Smooth muscle cell (in vitro differentiated cells): ENCODE results near the gene BEST2. TPM values are rescaled to one million over a fixed set of nuclear protein-coding genes. Genes with fewer than 3 reads are reported as not detected.

Experiments
- DNase-seq: peaks from one replicate; lab custom pipeline; 2025; ENCODE audit not compliant: unreplicated experiment; lab: John Stamatoyannopoulos, UW
- H2AFZ ChIP-seq: fragments of 200-600 bp; sonication (generic); 2 replicates; pipeline ENCODE4 v1.6.0; 2016; ENCODE audit warnings: antibody characterized with exemption, low read depth, mild to moderate bottlenecking
- H3F3A ChIP-seq: fragments of 200-600 bp; sonication (generic); 2 replicates; pipeline ENCODE4 v1.6.0; 2017; ENCODE audit warnings: antibody characterized with exemption, low read depth
- H3K27ac ChIP-seq: fragments of 200-600 bp; sonication (generic); 2 replicates; pipeline ENCODE4 v1.5.1; 2016; ENCODE audit warnings: low read depth, mild to moderate bottlenecking
- H3K27me3 ChIP-seq: fragments of 200-600 bp; sonication (generic); 2 replicates; pipeline ENCODE4 v1.6.1; 2016; ENCODE audit warnings: low read depth, mild to moderate bottlenecking
- H3K36me3 ChIP-seq: fragments of 200-600 bp; sonication (generic); 2 replicates; pipeline ENCODE4 v1.5.1; 2016; ENCODE audit warnings: low read depth
- H3K4me1 ChIP-seq: fragments of 200-600 bp; sonication (generic); 2 replicates; pipeline ENCODE4 v1.5.1; 2016; ENCODE audit warnings: low read depth
- H3K4me2 ChIP-seq: fragments of 200-600 bp; sonication (generic); 2 replicates; pipeline ENCODE4 v1.6.0; 2016; ENCODE audit warnings: mild to moderate bottlenecking
- H3K4me3 ChIP-seq: fragments of 200-600 bp; sonication (generic); 2 replicates; pipeline ENCODE4 v1.5.1; 2016; ENCODE audit warnings: mild to moderate bottlenecking
- H3K79me2 ChIP-seq: fragments of 200-600 bp; sonication (generic); 2 replicates; pipeline ENCODE4 v1.6.0; 2016; ENCODE audit warnings: low read depth, mild to moderate bottlenecking
- H3K9ac ChIP-seq: fragments of 200-600 bp; sonication (generic); 2 replicates; pipeline ENCODE4 v1.6.0; 2016; ENCODE audit warnings: low read depth
- H3K9me3 ChIP-seq: fragments of 200-600 bp; sonication (generic); replicated peaks from 2 replicates; pipeline ENCODE4 v1.5.1; 2016; ENCODE audit warnings: low read depth
- H4K20me1 ChIP-seq: fragments of 200-600 bp; sonication (generic); 2 replicates; pipeline ENCODE4 v1.6.0; 2016; ENCODE audit warnings: low read depth
- CTCF ChIP-seq: fragments of 200-600 bp; sonication (generic); IDR thresholded peaks from 2 replicates; pipeline ENCODE4 v1.5.1; 2017; ENCODE audit warnings: borderline replicate concordance, mild to moderate bottlenecking, antibody characterized with exemption; ENCODE audit not compliant: insufficient read depth, poor library complexity, severe bottlenecking
- WGBS: methylation state at CpG from one replicate; pipeline ENCODE4 v1.1.7; 2016; ENCODE audit warnings: low lambda C conversion rate; 5-methylcytosine and 5-hydroxymethylcytosine counted together
- polyA plus RNA-seq: library from polyadenylated mRNA; unstranded; fragments of >200 nt; fragmentation: Nextera tagmentation; extraction: Ambion mirVana; gene quantifications from 2 replicates; pipeline ENCODE4 v1.2.1, GENCODE V29; 2016
- total RNA-seq: library from RNA; depleted of rRNA; stranded (reverse); fragments of >200 nt; gene quantifications from 2 replicates; pipeline ENCODE4 v1.2.3, GENCODE V29; 2014

BEST2 gene
- total and polyA plus RNA-seq, 2 experiments from 2014 or later = not detected

DNA sequence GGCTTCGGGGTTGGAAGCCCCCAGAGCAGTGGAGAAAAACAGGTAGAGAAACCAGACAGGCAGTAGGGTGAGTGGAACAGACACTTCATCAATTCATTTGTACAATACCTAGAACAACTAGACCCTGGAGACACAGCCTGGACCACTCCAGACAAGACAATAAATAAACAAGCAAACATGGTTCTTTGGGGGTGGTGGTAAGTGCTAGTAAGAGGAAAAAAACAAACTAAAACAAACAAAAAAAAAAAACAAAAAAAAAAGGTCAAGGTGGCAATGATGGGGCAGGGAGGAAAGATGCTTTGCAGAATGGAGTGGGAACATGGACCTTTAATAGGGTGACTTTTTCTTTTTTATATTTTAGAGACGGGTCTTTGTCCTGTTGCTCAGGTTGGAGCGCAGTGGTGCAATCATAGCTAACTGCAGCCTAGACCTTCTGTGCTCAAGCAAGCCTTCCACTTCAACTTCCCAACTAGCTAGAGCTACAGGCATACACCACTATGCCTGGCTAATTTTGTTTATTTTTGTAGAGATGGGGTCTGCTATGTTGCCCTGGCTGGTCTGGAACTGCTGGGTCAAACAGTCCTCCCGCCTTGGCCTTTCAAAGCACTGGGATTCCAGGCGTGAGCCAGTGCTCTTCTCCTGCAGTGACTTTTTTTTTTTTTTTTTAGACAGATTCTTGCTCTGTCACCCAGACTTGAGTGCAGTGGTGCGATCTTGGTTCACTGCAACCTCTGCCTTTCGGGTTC, 42.8 kb downstream of the BEST2 start:
- Histone ChIP-seq H3K79me2 (peaks cover 20% of the 10 kb centered on the region), H3K9ac (peak overlapping the region; percentile 99), H3K9me3 (no peaks in the 10 kb centered on the region), H3K27me3 (no peaks in the 10 kb centered on the region), H3K4me2 (peak overlapping the region; percentile 93), H3K27ac (peak overlapping the region; percentile 96), H3K4me1 (peaks cover 9% of the 10 kb centered on the region), H3K4me3 (peak overlapping the region; percentile 98), H2AFZ (no peak overlapping the region), H3K36me3 (no peaks in the 10 kb centered on the region), H4K20me1 (peaks cover 24% of the 10 kb centered on the region), H3F3A (peaks cover 31% of the 10 kb centered on the region)
- no peak for DNase-seq
- no peak for TF ChIP-seq CTCF
- 55% methylated on average over 7 of the region's 7 CpGs for WGBS

- Histone ChIP-seq H3K9me3 (no peaks in the 10 kb centered on the region), H3K27ac (peak overlapping the region; percentile 96), H2AFZ (no peak overlapping the region), H3K4me3 (peak overlapping the region; percentile 4), H3K79me2 (peaks cover 20% of the 10 kb centered on the region), H3F3A (peaks cover 30% of the 10 kb centered on the region), H3K4me2 (peak overlapping the region; percentile 93), H3K36me3 (no peaks in the 10 kb centered on the region), H4K20me1 (peaks cover 24% of the 10 kb centered on the region), H3K4me1 (peaks cover 9% of the 10 kb centered on the region), H3K27me3 (no peaks in the 10 kb centered on the region), H3K9ac (no peak overlapping the region)
- TF ChIP-seq CTCF = no peak
- WGBS = 88% methylated on average over 9 of the region's 9 CpGs
- DNase-seq = no peak
Observed at GRCh38 chr19:12794971-12795381, 43.4 kb downstream of the BEST2 start.

DNA sequence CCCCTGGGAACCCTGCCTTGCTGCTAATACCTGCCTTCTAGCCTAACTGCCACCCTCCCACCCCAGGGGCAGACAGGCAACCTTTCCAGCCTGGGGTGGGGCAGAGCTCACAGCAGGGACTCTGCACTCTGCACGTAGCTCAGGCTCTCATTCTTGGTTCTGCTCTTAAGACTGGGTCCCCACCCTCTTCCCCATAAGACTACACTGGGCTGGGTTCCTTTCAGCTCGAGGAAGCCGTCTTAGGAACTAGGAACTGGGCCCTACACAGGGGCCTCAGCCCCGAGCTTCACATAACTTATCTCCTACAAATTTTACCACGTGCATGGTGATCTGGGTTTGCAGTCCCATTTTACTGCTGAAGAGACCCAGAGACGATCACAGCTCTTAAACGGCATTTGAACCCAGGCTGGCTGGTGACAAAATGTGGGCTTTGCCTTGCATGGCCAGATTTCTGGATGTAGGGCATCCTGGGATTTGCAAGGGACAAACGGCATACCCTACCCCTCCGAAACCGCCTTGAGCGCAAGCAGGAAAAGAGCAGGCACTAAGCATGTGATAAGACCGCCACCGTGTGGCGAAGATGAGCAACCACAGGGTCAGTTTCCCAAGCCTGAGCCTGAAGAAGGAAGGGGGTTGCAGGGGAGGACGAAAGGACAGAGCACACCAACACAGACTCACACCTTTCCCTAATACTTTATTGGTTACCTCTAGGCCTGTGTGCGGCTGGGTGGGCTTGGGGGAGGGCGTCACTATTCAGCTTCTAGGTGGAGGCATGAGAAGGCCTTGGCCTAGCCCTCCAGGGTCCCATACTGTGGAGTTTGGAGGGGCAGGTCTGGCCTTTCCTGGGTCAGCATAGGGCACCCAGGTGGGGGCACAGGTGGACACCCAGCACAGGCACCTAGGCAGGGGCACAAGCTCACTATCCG, 44.8 kb downstream of the BEST2 start:
- no peak for DNase-seq
- H3K4me2 ChIP-seq = peak overlapping the region; percentile 47
- no peak overlapping the region for H2AFZ ChIP-seq
- no peaks in the 10 kb centered on the region for H3K36me3 ChIP-seq
- peaks cover 25% of the 10 kb centered on the region for H3K79me2 ChIP-seq
- peaks cover 25% of the 10 kb centered on the region for H3F3A ChIP-seq
- 6% methylated on average over 18 of the region's 18 CpGs for WGBS
- no peaks in the 10 kb centered on the region for H3K9me3 ChIP-seq
- no peak overlapping the region for H3K9ac ChIP-seq
- no peaks in the 10 kb centered on the region for H3K27me3 ChIP-seq
- H3K4me3 ChIP-seq = no peak overlapping the region
- H3K4me1 ChIP-seq = peaks cover 5% of the 10 kb centered on the region
- TF ChIP-seq CTCF = peak; percentile 85
- H3K27ac ChIP-seq = peak overlapping the region; percentile 96
- H4K20me1 ChIP-seq = peaks cover 30% of the 10 kb centered on the region
